ENCODE results near the gene OTUD3. TPM values are rescaled to one million over a fixed set of nuclear protein-coding genes. Genes with fewer than 3 reads are reported as not detected.

The OTUD3 gene
- total and polyA plus RNA-seq, 2 experiments from 2014 or later: 3.0 to 9.3 TPM

- H3K4me1 ChIP-seq (ENCODE audit: insufficient read depth): peaks cover 3% of the 10 kb centered on the region
- H3K36me3 ChIP-seq (replicated peaks; ENCODE audit: insufficient read depth, low read depth): no peaks in the 10 kb centered on the region
- no peak overlapping the region for H3K27ac ChIP-seq
- H4K20me1 ChIP-seq (ENCODE audit: insufficient read depth, poor library complexity, severe bottlenecking): no peaks in the 10 kb centered on the region
- 20% methylated on average over 6 of the region's 6 CpGs for WGBS (ENCODE audit: low lambda C conversion rate, missing lambda C conversion rate)
- H3K4me2 ChIP-seq: no peak overlapping the region
- TF ChIP-seq EZH2 (IDR thresholded peaks at IDR 0.05; ENCODE audit: borderline replicate concordance) (no peak), CTCF (IDR thresholded peaks at IDR 0.05; ENCODE audit: poor library complexity) (peak; percentile 92), EZH2phosphoT487 (IDR thresholded peaks at IDR 0.05; ENCODE audit: low read depth, severe bottlenecking, unreplicated experiment) (no peak)
- no peak overlapping the region for H3K4me3 ChIP-seq
- H3K27me3 ChIP-seq: no peaks in the 10 kb centered on the region
- peak; percentile 93 for DNase-seq (ENCODE audit: low spot score)
- no peaks in the 10 kb centered on the region for H3K9me2 ChIP-seq (replicated peaks; ENCODE audit: insufficient read depth)
- H3K79me2 ChIP-seq: no peaks in the 10 kb centered on the region
- no peaks in the 10 kb centered on the region for H3K9me3 ChIP-seq (ENCODE audit: low read depth)
- H2AFZ ChIP-seq: no peak overlapping the region
Measured at GRCh38 chr1:19918057-19918456, 35.9 kb downstream of the OTUD3 start.

GRCh38 chr1:19920132-19920710, 38.0 kb downstream of the OTUD3 start:
- DNase-seq (ENCODE audit: low spot score): no peak
- no peak overlapping the region for H3K4me2 ChIP-seq
- no peak overlapping the region for H3K4me3 ChIP-seq
- peaks cover 3% of the 10 kb centered on the region for H3K4me1 ChIP-seq (ENCODE audit: insufficient read depth)
- no peaks in the 10 kb centered on the region for H3K27me3 ChIP-seq
- TF ChIP-seq EZH2 (IDR thresholded peaks at IDR 0.05; ENCODE audit: borderline replicate concordance) (no peak), CTCF (IDR thresholded peaks at IDR 0.05; ENCODE audit: poor library complexity) (no peak), EZH2phosphoT487 (IDR thresholded peaks at IDR 0.05; ENCODE audit: low read depth, severe bottlenecking, unreplicated experiment) (no peak)
- no peak overlapping the region for H3K27ac ChIP-seq
- H3K36me3 ChIP-seq (replicated peaks; ENCODE audit: insufficient read depth, low read depth): no peaks in the 10 kb centered on the region
- no peak overlapping the region for H2AFZ ChIP-seq
- no peaks in the 10 kb centered on the region for H4K20me1 ChIP-seq (ENCODE audit: insufficient read depth, poor library complexity, severe bottlenecking)
- no peaks in the 10 kb centered on the region for H3K79me2 ChIP-seq
- H3K9me3 ChIP-seq (ENCODE audit: low read depth): no peaks in the 10 kb centered on the region
- H3K9me2 ChIP-seq (replicated peaks; ENCODE audit: insufficient read depth): no peaks in the 10 kb centered on the region
- 96% methylated on average over 13 of the region's 19 CpGs for WGBS (ENCODE audit: low lambda C conversion rate, missing lambda C conversion rate)

- H4K20me1 ChIP-seq (ENCODE audit: insufficient read depth, poor library complexity, severe bottlenecking): no peaks in the 10 kb centered on the region
- H3K79me2 ChIP-seq: no peaks in the 10 kb centered on the region
- H3K27ac ChIP-seq: no peak overlapping the region
- no peaks in the 10 kb centered on the region for H3K9me3 ChIP-seq (ENCODE audit: low read depth)
- no peaks in the 10 kb centered on the region for H3K36me3 ChIP-seq (replicated peaks; ENCODE audit: insufficient read depth, low read depth)
- TF ChIP-seq EZH2 (IDR thresholded peaks at IDR 0.05; ENCODE audit: borderline replicate concordance) (no peak), EZH2phosphoT487 (IDR thresholded peaks at IDR 0.05; ENCODE audit: low read depth, severe bottlenecking, unreplicated experiment) (no peak), CTCF (IDR thresholded peaks at IDR 0.05; ENCODE audit: poor library complexity) (no peak)
- no peaks in the 10 kb centered on the region for H3K27me3 ChIP-seq
- no peak overlapping the region for H3K4me3 ChIP-seq
- H3K4me1 ChIP-seq (ENCODE audit: insufficient read depth): peaks cover 14% of the 10 kb centered on the region
- H2AFZ ChIP-seq: no peak overlapping the region
- no peak overlapping the region for H3K4me2 ChIP-seq
- DNase-seq (ENCODE audit: low spot score): no peak
- WGBS (ENCODE audit: low lambda C conversion rate, missing lambda C conversion rate): 91% methylated on average over 13 of the region's 13 CpGs
- no peaks in the 10 kb centered on the region for H3K9me2 ChIP-seq (replicated peaks; ENCODE audit: insufficient read depth)
Measured at GRCh38 chr1:19921310-19921709, 39.1 kb downstream of the OTUD3 start.

All from hepatocyte (in vitro differentiated cells).